ENCODE results near the gene SLC4A1.

- no peak for TF ChIP-seq TEAD1 (CRISPR knock-in tag; IDR thresholded peaks at IDR 0.05)
- TF ChIP-seq, protein P1, sequence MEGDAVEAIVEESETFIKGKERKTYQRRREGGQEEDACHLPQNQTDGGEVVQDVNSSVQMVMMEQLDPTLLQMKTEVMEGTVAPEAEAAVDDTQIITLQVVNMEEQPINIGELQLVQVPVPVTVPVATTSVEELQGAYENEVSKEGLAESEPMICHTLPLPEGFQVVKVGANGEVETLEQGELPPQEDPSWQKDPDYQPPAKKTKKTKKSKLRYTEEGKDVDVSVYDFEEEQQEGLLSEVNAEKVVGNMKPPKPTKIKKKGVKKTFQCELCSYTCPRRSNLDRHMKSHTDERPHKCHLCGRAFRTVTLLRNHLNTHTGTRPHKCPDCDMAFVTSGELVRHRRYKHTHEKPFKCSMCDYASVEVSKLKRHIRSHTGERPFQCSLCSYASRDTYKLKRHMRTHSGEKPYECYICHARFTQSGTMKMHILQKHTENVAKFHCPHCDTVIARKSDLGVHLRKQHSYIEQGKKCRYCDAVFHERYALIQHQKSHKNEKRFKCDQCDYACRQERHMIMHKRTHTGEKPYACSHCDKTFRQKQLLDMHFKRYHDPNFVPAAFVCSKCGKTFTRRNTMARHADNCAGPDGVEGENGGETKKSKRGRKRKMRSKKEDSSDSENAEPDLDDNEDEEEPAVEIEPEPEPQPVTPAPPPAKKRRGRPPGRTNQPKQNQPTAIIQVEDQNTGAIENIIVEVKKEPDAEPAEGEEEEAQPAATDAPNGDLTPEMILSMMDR (IDR thresholded peaks at IDR 0.05) = no peak
- TF ChIP-seq ATF3 (CRISPR knock-in tag; conservative IDR thresholded peaks at IDR 0.05) = no peak
These were observed 11.9 kb upstream of the SLC4A1 start for GRCh38 chr17:44279666-44280391.
